Epithelial cell of proximal tubule (primary cell): ENCODE data around the gene GAPVD1. TPM values are rescaled to one million over a fixed set of nuclear protein-coding genes. Genes with fewer than 3 reads are reported as not detected.

Experiments used
- DNase-seq: peaks from one replicate; pipeline ENCODE4 v3.0.0-alpha.2; 2011; ENCODE audit warnings: low read depth
- H3K4me3 ChIP-seq: 2 replicates; pipeline ENCODE4 v1.5.1; 2011; ENCODE audit warnings: low read depth, mild to moderate bottlenecking, low read length
- total RNA-seq: library from RNA; depleted of rRNA; stranded (reverse); fragments of >200 nt; gene quantifications from 2 replicates; pipeline ENCODE4 v1.2.3, GENCODE V29; 2015
- TF ChIP-seq, protein P1 (sequence below): conservative IDR thresholded peaks from 2 replicates; pipeline ENCODE4 v1.5.1; 2012; ENCODE audit warnings: low read depth, mild to moderate bottlenecking, low read length

The GAPVD1 gene
- total RNA-seq, 1 donor from 2014 or later = 18.2 TPM

DNA sequence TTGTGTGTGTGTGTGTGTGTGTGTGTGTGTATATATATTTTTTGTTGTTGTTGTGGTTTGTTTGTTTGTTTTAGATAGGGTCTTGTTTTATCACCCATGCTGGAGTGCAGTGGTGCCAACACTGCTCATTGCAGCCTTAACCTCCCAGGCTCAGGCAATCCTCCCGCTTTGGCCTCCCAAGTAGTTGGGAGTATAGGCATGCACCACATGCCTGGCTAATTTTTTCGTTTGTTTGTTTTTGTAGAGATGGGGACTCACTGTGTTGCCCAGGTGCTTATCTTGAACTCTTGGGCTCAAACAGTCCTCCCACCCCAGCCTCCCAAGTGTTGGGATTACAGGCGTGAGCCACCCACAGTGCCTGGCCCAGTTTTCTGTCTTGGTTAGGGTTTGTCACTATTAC is 77.3 kb downstream of the GAPVD1 start:
- DNase-seq = no peak
- no peak overlapping the region for H3K4me3 ChIP-seq
- TF ChIP-seq, protein P1, sequence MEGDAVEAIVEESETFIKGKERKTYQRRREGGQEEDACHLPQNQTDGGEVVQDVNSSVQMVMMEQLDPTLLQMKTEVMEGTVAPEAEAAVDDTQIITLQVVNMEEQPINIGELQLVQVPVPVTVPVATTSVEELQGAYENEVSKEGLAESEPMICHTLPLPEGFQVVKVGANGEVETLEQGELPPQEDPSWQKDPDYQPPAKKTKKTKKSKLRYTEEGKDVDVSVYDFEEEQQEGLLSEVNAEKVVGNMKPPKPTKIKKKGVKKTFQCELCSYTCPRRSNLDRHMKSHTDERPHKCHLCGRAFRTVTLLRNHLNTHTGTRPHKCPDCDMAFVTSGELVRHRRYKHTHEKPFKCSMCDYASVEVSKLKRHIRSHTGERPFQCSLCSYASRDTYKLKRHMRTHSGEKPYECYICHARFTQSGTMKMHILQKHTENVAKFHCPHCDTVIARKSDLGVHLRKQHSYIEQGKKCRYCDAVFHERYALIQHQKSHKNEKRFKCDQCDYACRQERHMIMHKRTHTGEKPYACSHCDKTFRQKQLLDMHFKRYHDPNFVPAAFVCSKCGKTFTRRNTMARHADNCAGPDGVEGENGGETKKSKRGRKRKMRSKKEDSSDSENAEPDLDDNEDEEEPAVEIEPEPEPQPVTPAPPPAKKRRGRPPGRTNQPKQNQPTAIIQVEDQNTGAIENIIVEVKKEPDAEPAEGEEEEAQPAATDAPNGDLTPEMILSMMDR = no peak

DNA sequence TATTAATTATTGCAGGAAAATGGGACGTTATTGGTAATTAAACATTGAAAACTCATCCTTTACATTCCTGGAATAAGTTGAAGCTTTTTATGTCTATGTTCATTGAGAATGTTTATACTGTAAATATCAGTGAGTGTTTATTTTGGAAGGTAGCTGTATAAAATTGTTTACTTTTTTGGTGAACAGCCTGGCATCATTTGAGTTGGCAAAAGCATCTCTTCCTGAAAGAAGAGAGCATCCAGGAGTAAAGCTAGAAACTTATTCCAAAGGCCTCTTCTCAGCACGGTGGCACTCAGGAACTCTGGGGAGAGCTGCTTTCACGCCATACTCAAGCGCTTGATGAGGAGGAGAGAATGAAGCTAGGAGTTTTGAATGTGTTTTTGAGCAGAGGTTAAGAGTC is 79.9 kb downstream of the GAPVD1 start:
- no peak for DNase-seq
- TF ChIP-seq, protein P1 = no peak
- no peak overlapping the region for H3K4me3 ChIP-seq

DNA sequence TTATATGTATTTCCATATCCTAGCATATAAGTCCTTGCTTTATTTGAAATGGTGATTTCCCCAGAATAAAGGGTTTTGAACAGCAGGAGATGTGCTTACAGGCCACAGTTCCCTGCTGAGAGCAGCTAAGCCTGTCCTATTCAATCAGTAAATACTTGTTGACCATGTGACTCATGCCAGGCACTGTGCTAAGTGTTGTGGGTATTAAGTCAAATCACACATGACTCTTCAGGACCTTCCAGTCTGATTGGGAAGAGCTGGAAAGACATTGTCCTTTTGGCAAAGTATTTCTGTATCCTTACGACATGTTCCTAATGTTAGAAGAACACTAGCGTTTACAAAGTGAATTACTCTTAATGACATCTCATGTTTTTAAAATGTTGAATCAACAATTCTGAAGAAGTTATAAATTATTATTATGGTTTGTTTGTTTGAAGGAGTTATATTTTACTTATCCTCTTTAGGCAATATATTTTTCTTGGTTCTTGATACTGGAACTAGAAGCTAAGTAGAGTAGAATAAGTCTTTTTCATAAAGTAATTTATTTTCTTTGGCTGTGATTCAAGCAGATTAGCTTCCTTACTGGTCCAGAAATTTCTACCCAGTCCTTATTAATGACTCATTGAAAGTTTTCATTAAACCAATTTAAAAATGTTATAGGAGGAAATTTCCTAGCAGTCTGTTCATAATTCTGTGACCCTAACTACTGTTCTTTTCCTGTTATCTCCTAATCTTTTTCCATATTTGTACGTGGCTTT is 82.1 kb downstream of the GAPVD1 start:
- H3K4me3 ChIP-seq = no peak overlapping the region
- TF ChIP-seq, protein P1 = no peak
- peak; percentile 23 for DNase-seq

DNA sequence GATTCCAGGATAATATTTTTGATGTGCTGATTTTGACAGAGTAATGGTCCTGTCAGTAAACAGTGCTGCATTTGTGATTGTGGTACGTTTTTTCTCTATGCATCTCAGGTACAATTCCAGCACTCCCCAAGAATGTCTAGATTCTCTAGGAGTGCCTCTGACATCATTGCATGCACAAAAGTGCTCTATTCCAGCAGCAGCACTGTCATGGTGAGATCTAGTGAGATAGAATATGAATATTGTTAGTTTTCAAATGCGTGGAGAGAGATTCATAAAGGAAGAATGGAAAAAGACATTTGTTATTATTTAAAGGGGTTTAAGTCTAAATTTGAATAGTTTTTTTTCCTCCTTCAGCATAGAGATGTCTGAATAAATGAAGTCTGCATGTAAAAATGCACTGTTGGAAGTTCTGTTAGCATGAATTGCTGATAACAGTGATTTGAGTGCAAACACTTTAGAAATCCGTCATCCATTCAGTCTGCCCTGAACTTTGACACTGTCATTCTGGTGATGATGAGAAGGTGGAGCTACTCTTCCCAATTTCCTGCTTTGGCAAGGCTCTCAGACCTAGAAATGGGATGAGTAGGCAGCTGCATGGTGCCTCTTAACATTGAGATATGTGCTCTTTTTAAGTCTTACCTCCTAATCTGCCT is 84.6 kb downstream of the GAPVD1 start:
- no peak for DNase-seq
- H3K4me3 ChIP-seq = no peak overlapping the region
- TF ChIP-seq, protein P1 = no peak

DNA sequence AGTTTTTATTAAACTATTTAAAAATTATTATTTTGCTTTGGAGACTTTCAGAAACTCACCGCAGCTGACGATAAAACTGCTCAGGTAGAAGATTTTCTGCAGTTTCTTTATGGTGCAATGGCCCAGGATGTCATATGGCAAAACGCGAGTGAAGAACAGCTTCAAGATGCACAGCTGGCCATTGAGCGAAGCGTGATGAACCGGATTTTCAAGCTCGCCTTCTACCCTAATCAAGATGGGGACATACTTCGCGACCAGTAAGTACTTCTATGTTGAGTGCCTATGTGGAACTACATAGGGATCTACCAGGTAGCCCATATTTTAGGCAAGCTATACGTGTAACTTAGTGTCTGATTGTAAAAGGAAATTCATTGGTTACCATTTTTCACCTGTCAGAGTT is 94.0 kb downstream of the GAPVD1 start:
- TF ChIP-seq, protein P1 = no peak
- DNase-seq = no peak

DNA sequence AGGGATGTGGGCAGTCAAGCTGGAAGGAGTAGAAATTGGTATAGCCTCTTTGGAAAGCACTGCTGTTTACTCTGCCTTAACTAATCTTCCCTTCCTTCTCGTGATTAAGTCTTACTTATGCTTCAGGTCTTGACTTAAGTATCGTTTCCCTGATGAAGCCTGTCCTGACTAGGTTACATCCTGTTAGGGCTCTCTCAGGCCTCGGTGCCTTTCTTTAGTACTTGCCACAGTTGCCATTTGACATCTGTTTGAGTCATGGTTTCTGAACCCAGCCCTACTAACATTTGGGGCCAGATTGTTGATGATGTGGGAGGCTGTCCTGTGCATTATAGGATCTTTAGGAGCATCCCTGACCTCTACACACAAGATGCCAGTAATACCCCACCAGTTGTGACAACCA is 94.4 kb downstream of the GAPVD1 start:
- TF ChIP-seq, protein P1 = no peak

More for the DNA sequence above, 94.0 kb downstream of the GAPVD1 start:
- no peak overlapping the region for H3K4me3 ChIP-seq

More for the DNA sequence above, 94.4 kb downstream of the GAPVD1 start:
- H3K4me3 ChIP-seq = no peak overlapping the region
- DNase-seq = no peak
